H54 (cell line): ENCODE data around the gene COA5.

Source experiments
- DNase-seq: peaks from one replicate; pipeline ENCODE4 v3.0.0; 2011; ENCODE audit warnings: low spot score, mixed read lengths; ENCODE audit not compliant: insufficient read length
- FAIRE-seq: peaks from 3 replicates; lab custom pipeline; 2011; peaks lifted over from hg19 to GRCh38; lab: Jason Lieb, UNC
- POLR2A ChIP-seq: IDR thresholded peaks from 2 replicates; pipeline ENCODE4 v1.6.1; 2011; ENCODE audit warnings: low read depth, mild to moderate bottlenecking, low read length

The COA5 gene

GRCh38 chr2:98558852-98559530, 49.3 kb downstream of the COA5 start:
- no peak for FAIRE-seq

GRCh38 chr2:98556344-98557033, 51.8 kb downstream of the COA5 start:
- FAIRE-seq: no peak
- TF ChIP-seq POLR2A: no peak

More at GRCh38 chr2:98558852-98559530, 49.3 kb downstream of the COA5 start:
- no peak for TF ChIP-seq POLR2A
- no peak for DNase-seq

GRCh38 chr2:98555696-98556095, 52.6 kb downstream of the COA5 start:
- no peak for TF ChIP-seq POLR2A
- DNase-seq (no peak), FAIRE-seq (no peak)

More at GRCh38 chr2:98556344-98557033, 51.8 kb downstream of the COA5 start:
- no peak for DNase-seq

- DNase-seq: no peak
- FAIRE-seq: no peak
- TF ChIP-seq POLR2A: no peak
Measured at GRCh38 chr2:98554116-98554861, 54.0 kb downstream of the COA5 start.

GRCh38 chr2:98552499-98553179, 55.7 kb downstream of the COA5 start:
- TF ChIP-seq POLR2A: no peak
- DNase-seq (no peak), FAIRE-seq (no peak)

GRCh38 chr2:98551316-98551715, 57.0 kb downstream of the COA5 start:
- no peak for DNase-seq
- no peak for TF ChIP-seq POLR2A
- no peak for FAIRE-seq

GRCh38 chr2:98550165-98550564, 58.1 kb downstream of the COA5 start:
- FAIRE-seq (no peak), DNase-seq (no peak)
- no peak for TF ChIP-seq POLR2A
